Endodermal cell (in vitro differentiated cells): Measurements from ENCODE around the gene AIP. TPM values are rescaled to one million over a fixed set of nuclear protein-coding genes. Genes with fewer than 3 reads are reported as not detected.

Source experiments
- DNase-seq: peaks from one replicate; pipeline ENCODE4 v3.0.0-alpha.2; 2017
- H3K27ac ChIP-seq: 2 replicates; pipeline ENCODE4 v1.5.1; 2013; ENCODE audit warnings: mild to moderate bottlenecking, low read depth, low read length, moderate library complexity
- H3K27me3 ChIP-seq: 2 replicates; pipeline ENCODE4 v1.6.1; 2013; ENCODE audit warnings: mild to moderate bottlenecking, low read length, moderate library complexity; ENCODE audit not compliant: insufficient read depth, control insufficient read depth, poor library complexity, severe bottlenecking
- H3K36me3 ChIP-seq: 2 replicates; pipeline ENCODE4 v1.7.0; 2013; ENCODE audit warnings: mild to moderate bottlenecking, low read length, moderate library complexity; ENCODE audit not compliant: control insufficient read depth, insufficient read depth
- H3K4me1 ChIP-seq: one replicate; pipeline ENCODE4 v1.7.0; 2013; ENCODE audit warnings: low read length; ENCODE audit not compliant: control insufficient read depth, insufficient read depth
- H3K4me3 ChIP-seq: 2 replicates; pipeline ENCODE4 v1.5.1; 2013; ENCODE audit warnings: mild to moderate bottlenecking, low read length, moderate library complexity
- H3K9ac ChIP-seq: 2 replicates; pipeline ENCODE4 v1.6.1; 2013; ENCODE audit warnings: mild to moderate bottlenecking, low read length, moderate library complexity; ENCODE audit not compliant: poor library complexity, severe bottlenecking; ENCODE audit errors: extremely low read depth
- H3K9me3 ChIP-seq: 2 replicates; pipeline ENCODE4 v1.6.1; 2013; ENCODE audit warnings: mild to moderate bottlenecking, low read length, moderate library complexity; ENCODE audit not compliant: control insufficient read depth
- H3K27ac Mint-ChIP-seq: 2 replicates; pipeline ENCODE4 v1.8.0; 2020; ENCODE audit warnings: mixed read lengths
- H3K27me3 Mint-ChIP-seq: 2 replicates; pipeline ENCODE4 v1.8.0; 2021; ENCODE audit warnings: mild to moderate bottlenecking, mixed read lengths; ENCODE audit not compliant: insufficient read depth
- H3K36me3 Mint-ChIP-seq: 2 replicates; pipeline ENCODE4 v1.8.0; 2020; ENCODE audit warnings: low read depth, mixed read lengths
- H3K4me1 Mint-ChIP-seq: 2 replicates; pipeline ENCODE4 v1.8.0; 2020; ENCODE audit warnings: mixed read lengths
- H3K4me3 Mint-ChIP-seq: 2 replicates; pipeline ENCODE4 v1.8.0; 2020; ENCODE audit warnings: mild to moderate bottlenecking, moderate library complexity, mixed read lengths
- H3K9me3 Mint-ChIP-seq: 2 replicates; pipeline ENCODE4 v1.8.0; 2020; ENCODE audit warnings: mild to moderate bottlenecking, mixed read lengths
- WGBS, 2 experiments: methylation state at CpG; one replicate each; pipeline versions ENCODE4 v1.1.5 to v1.1.7; 2013; ENCODE audit warnings: missing lambda C conversion rate in 2 of 2, mixed read lengths in 1 of 2; ENCODE audit not compliant: insufficient coverage in 1 of 2, insufficient read length in 1 of 2; 5-methylcytosine and 5-hydroxymethylcytosine counted together
- total RNA-seq, 2 donors: library from RNA; stranded (reverse); fragmentation: NEBNext Ultra II Directional in 1 of 2; extraction: Animal tissue kit (Norgen Biotek cat#: 25700) in 1 of 2; gene quantifications; 2 replicates in 1 of 2; 3 replicates in 1 of 2; pipeline ENCODE4 v1.2.1, GENCODE V29; 2021
- TF ChIP-seq, protein P1 (sequence below): fragments of 200-600 bp; sonication (generic); conservative IDR thresholded peaks from 2 replicates; pipeline ENCODE4 v1.5.0; 2021; ENCODE audit warnings: antibody characterized with exemption, mild to moderate bottlenecking

Gene AIP
- total RNA-seq, 2 donors from 2014 or later, result 27.6 to 33.8 TPM

DNA sequence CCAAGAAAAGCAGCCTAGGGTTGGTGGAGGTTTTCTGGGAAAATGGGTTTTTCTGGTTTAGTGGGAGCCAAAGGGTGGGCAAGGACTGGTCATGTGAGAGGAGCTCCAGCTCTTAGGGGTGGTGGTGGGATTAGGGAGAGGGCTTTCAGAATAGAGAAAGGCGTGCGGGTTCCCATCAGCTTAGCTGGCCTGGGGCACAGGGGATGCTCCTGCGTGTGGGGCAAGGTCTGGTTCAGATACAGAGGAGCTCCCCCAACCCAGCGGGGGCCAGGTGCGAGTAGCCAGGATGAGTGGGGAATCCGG, 14.4 kb upstream of the AIP start:
- Mint-ChIP-seq H3K4me1 (peaks cover 9% of the 10 kb centered on the region), H3K27me3 (no peaks in the 10 kb centered on the region)

DNA sequence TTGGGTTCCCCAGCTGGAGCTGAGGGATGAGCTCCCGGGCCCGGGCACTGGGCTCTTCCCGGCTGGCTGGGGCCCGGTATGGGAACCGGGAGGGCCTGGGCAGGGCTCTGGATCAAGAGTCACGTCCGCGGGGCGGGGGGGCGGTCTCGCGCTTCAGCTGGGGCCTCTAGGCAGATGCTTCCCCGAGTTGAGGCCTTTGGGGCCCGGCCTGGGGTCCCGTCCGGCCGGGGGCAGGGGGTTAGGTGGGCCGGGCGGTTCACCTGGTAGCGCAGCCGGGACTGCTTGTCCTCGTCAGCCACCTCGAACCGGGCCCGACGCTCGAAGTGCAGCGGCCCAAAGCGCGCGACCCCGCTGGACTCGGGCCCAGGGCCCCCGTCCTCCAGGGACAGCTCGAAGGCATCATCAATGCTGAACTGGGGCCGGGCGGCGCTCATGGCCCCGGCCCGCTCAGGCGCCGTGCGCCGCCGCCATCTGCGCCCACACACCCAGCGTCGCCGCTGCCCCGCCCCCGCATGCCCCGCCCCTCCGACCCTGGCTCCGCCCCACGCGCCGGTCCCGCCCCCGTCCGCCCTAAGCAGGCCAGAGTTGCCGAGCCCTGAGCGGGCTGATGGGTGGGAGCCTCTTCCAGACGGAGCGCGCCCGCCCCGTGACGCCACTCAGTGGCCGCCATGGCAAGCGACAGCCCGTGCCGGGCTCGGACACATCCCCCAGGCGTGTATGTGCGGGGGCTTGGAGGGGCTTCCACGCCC, 13.9 kb upstream of the AIP start, which contains the start of gene TMEM134:
TMEM134 (minus strand) TSS at position 493 of the 749 bp plus-strand sequence; CDS start at position 434, 59 bp downstream.
- DNase-seq, result peak; percentile 97
- Histone ChIP-seq H3K9ac (peak within 1 kb of the TSS; percentile 44), H3K27ac (peak within 1 kb of the TSS; percentile 66), H3K9me3 (no peaks in the 10 kb centered on the region), H3K4me1 (no peaks in the 10 kb centered on the region), H3K27me3 (no peaks in the 10 kb centered on the region), H3K36me3 (no peaks in the 10 kb centered on the region), H3K4me3 (peak within 1 kb of the TSS; percentile 83)
- peaks cover 4% of the 10 kb centered on the region for H3K36me3 Mint-ChIP-seq
- H3K27me3 Mint-ChIP-seq, result no peaks in the 10 kb centered on the region
- H3K27ac Mint-ChIP-seq, result peak within 1 kb of the TSS; percentile 90
- TF ChIP-seq, protein P1, sequence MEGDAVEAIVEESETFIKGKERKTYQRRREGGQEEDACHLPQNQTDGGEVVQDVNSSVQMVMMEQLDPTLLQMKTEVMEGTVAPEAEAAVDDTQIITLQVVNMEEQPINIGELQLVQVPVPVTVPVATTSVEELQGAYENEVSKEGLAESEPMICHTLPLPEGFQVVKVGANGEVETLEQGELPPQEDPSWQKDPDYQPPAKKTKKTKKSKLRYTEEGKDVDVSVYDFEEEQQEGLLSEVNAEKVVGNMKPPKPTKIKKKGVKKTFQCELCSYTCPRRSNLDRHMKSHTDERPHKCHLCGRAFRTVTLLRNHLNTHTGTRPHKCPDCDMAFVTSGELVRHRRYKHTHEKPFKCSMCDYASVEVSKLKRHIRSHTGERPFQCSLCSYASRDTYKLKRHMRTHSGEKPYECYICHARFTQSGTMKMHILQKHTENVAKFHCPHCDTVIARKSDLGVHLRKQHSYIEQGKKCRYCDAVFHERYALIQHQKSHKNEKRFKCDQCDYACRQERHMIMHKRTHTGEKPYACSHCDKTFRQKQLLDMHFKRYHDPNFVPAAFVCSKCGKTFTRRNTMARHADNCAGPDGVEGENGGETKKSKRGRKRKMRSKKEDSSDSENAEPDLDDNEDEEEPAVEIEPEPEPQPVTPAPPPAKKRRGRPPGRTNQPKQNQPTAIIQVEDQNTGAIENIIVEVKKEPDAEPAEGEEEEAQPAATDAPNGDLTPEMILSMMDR, result peak; percentile 62
- H3K4me3 Mint-ChIP-seq, result peak within 1 kb of the TSS; percentile 85
- H3K4me1 Mint-ChIP-seq, result peaks cover 9% of the 10 kb centered on the region
- 1 to 2% methylated on average over 24 to 76 of the region's 76 CpGs for WGBS, 2 experiments
- H3K9me3 Mint-ChIP-seq, result no peaks in the 10 kb centered on the region

More for the DNA sequence above, 14.4 kb upstream of the AIP start:
- Histone ChIP-seq H3K9me3 (no peaks in the 10 kb centered on the region), H3K27ac (no peak overlapping the region), H3K36me3 (no peaks in the 10 kb centered on the region), H3K9ac (peak overlapping the region; percentile 44), H3K27me3 (no peaks in the 10 kb centered on the region), H3K4me1 (no peaks in the 10 kb centered on the region), H3K4me3 (peak overlapping the region; percentile 81)
- TF ChIP-seq, protein P1, result no peak
- Mint-ChIP-seq H3K27ac (peak overlapping the region; percentile 90), H3K36me3 (peaks cover 4% of the 10 kb centered on the region), H3K9me3 (no peaks in the 10 kb centered on the region), H3K4me3 (peak overlapping the region; percentile 85)
- WGBS, 2 experiments, result 9 to 40% methylated on average over 2 to 6 of the region's 6 CpGs
- DNase-seq, result peak; percentile 71

DNA sequence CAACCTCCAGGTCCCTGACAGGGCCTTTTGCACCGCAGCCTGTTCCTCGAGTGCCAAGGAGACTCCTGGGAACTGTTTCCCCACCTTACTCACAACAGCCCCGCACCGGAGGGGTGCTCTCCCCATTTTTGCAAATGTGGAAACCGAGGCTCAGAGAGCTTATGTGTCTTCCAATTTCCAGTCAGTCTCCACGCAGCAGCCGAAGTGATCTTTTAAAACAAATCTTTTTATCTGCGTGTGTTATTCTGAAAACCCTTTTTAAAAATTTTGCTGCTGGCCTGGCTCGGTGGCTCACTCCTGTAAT, 13.4 kb upstream of the AIP start:
- Histone ChIP-seq H3K36me3 (no peaks in the 10 kb centered on the region), H3K9ac (peak overlapping the region; percentile 35), H3K4me3 (peak overlapping the region; percentile 83), H3K9me3 (no peaks in the 10 kb centered on the region), H3K27me3 (no peaks in the 10 kb centered on the region), H3K27ac (peak overlapping the region; percentile 17), H3K4me1 (no peaks in the 10 kb centered on the region)
- DNase-seq, result no peak
- H3K9me3 Mint-ChIP-seq, result no peaks in the 10 kb centered on the region
- TF ChIP-seq, protein P1, result no peak
- H3K4me3 Mint-ChIP-seq, result peak overlapping the region; percentile 85
- WGBS, 2 experiments, result 49 to 57% methylated on average over 9 of the region's 9 CpGs
- peaks cover 4% of the 10 kb centered on the region for H3K36me3 Mint-ChIP-seq
- H3K4me1 Mint-ChIP-seq, result peaks cover 9% of the 10 kb centered on the region
- peak overlapping the region; percentile 72 for H3K27ac Mint-ChIP-seq
- H3K27me3 Mint-ChIP-seq, result no peaks in the 10 kb centered on the region
